IMR-90 (cell line): Measurements from ENCODE around the gene SPSB4. TPM values are rescaled to one million over a fixed set of nuclear protein-coding genes. Genes with fewer than 3 reads are reported as not detected.

Experiments used
- ATAC-seq: fragments of 200-7000 bp; cut with Tn5 transposase; 2 replicates; pipeline ENCODE4 v1.9.1; 2020; ENCODE audit warnings: low read depth, mild to moderate bottlenecking, moderate library complexity
- BruUV-seq: library from RNA; stranded (reverse); fragments of 400-500 nt; replicated peaks from 2 replicates; lab custom pipeline; 2021; lab: Mats Ljungman, UMichigan
- CTCF ChIA-PET: fragments of 300-600 bp; formaldehyde crosslinking; extraction: SDS; loops from one replicate; lab custom pipeline; 2021; ENCODE audit warnings: antibody characterized with exemption; lab: Yijun Ruan, JAX
- POLR2A ChIA-PET: fragments of 300-600 bp; sonication (Branson Sonifier 250); formaldehyde crosslinking; loops from one replicate; lab custom pipeline; 2022; ENCODE audit warnings: antibody characterized with exemption; ENCODE audit not compliant: unreplicated experiment; lab: Charles Lee
- DNase-seq: peaks from one replicate; pipeline ENCODE4 v3.0.0; 2013
- H2AFZ ChIP-seq: replicated peaks from 2 replicates; pipeline ENCODE3; 2013; ENCODE audit warnings: low read length, mild to moderate bottlenecking; ENCODE audit not compliant: poor library complexity
- H2AK5ac ChIP-seq: 2 replicates; pipeline ENCODE4 v1.6.1; 2013; ENCODE audit warnings: low read depth, low read length, inconsistent platforms
- H2AK9ac ChIP-seq: replicated peaks from 2 replicates; pipeline ENCODE3; 2013; ENCODE audit warnings: mild to moderate bottlenecking, low read depth, low read length, moderate library complexity; ENCODE audit not compliant: poor library complexity
- H2BK120ac ChIP-seq: 2 replicates; pipeline ENCODE4 v1.6.1; 2013; ENCODE audit warnings: low read depth, low read length, inconsistent platforms
- H2BK15ac ChIP-seq: 3 replicates; pipeline ENCODE4 v1.6.1; 2013; ENCODE audit warnings: low read depth, low read length, inconsistent platforms
- H2BK20ac ChIP-seq: 2 replicates; pipeline ENCODE4 v1.6.1; 2013; ENCODE audit warnings: low read depth, mild to moderate bottlenecking, inconsistent platforms, low read length, moderate library complexity
- H2BK5ac ChIP-seq: 2 replicates; pipeline ENCODE4 v1.6.1; 2013; ENCODE audit warnings: mild to moderate bottlenecking, low read depth, low read length, inconsistent platforms; ENCODE audit not compliant: poor library complexity, severe bottlenecking
- H3K14ac ChIP-seq: replicated peaks from 2 replicates; pipeline ENCODE4 v1.6.1; 2013; ENCODE audit warnings: low read depth, low read length, inconsistent platforms
- H3K18ac ChIP-seq: 2 replicates; pipeline ENCODE4 v1.6.1; 2013; ENCODE audit warnings: low read depth, low read length, control low read depth
- H3K23ac ChIP-seq: 2 replicates; pipeline ENCODE4 v1.6.1; 2013; ENCODE audit warnings: low read depth, low read length, inconsistent platforms
- H3K27ac ChIP-seq: 2 replicates; pipeline ENCODE4 v1.5.1; 2013; ENCODE audit warnings: mild to moderate bottlenecking, control low read depth, low read length; ENCODE audit not compliant: insufficient read depth
- H3K27me3 ChIP-seq: 2 replicates; pipeline ENCODE4 v1.6.1; 2013; ENCODE audit warnings: low read length; ENCODE audit not compliant: control insufficient read depth, insufficient read depth
- H3K36me3 ChIP-seq: 2 replicates; pipeline ENCODE4 v1.6.1; 2013; ENCODE audit warnings: low read length, mixed read lengths; ENCODE audit not compliant: control insufficient read depth, insufficient read depth
- H3K4ac ChIP-seq: 2 replicates; pipeline ENCODE4 v1.6.1; 2013; ENCODE audit warnings: low read depth, low read length, inconsistent platforms
- H3K4me1 ChIP-seq: 2 replicates; pipeline ENCODE4 v1.6.1; 2013; ENCODE audit warnings: low read length, mixed read lengths; ENCODE audit not compliant: control insufficient read depth, insufficient read depth
- H3K4me2 ChIP-seq: 2 replicates; pipeline ENCODE4 v1.6.1; 2013; ENCODE audit warnings: low read depth, mild to moderate bottlenecking, control low read depth, low read length, moderate library complexity
- H3K4me3 ChIP-seq: 2 replicates; pipeline ENCODE4 v1.5.1; 2013; ENCODE audit warnings: low read depth, mild to moderate bottlenecking, control low read depth, low read length, moderate library complexity; ENCODE audit not compliant: insufficient read depth
- H3K56ac ChIP-seq: 2 replicates; pipeline ENCODE4 v1.6.1; 2013; ENCODE audit warnings: low read length, inconsistent platforms; ENCODE audit not compliant: insufficient read depth; ENCODE audit errors: extremely low read depth
- H3K79me1 ChIP-seq, 2 experiments: 2 replicates each; pipeline ENCODE4 v1.6.1; 2013; ENCODE audit warnings: low read length in 2 of 2, inconsistent platforms in 1 of 2, low read depth in 1 of 2
- H3K9ac ChIP-seq: 2 replicates; pipeline ENCODE4 v1.6.1; 2013; ENCODE audit warnings: low read depth, low read length, control low read depth
- H3K9me1 ChIP-seq: 2 replicates; pipeline ENCODE4 v1.6.1; 2013; ENCODE audit warnings: low read length, inconsistent platforms; ENCODE audit not compliant: insufficient read depth
- H3K9me3 ChIP-seq: 2 replicates; pipeline ENCODE4 v1.6.1; 2013; ENCODE audit warnings: low read length; ENCODE audit not compliant: control insufficient read depth, insufficient read depth
- H4K20me1 ChIP-seq: 2 replicates; pipeline ENCODE4 v1.6.1; 2013; ENCODE audit warnings: low read length, inconsistent platforms; ENCODE audit not compliant: insufficient read depth
- H4K5ac ChIP-seq: 2 replicates; pipeline ENCODE4 v1.6.1; 2013; ENCODE audit warnings: mild to moderate bottlenecking, low read depth, low read length, control low read depth
- H4K8ac ChIP-seq, 2 experiments: 2 replicates each; pipeline ENCODE4 v1.6.1; 2013; ENCODE audit warnings: low read depth in 2 of 2, low read length in 2 of 2, control low read depth in 1 of 2, inconsistent platforms in 1 of 2
- H4K91ac ChIP-seq: 2 replicates; pipeline ENCODE4 v1.6.1; 2013; ENCODE audit warnings: low read depth, low read length, inconsistent platforms; ENCODE audit not compliant: insufficient read depth
- RCOR1 ChIP-seq: IDR thresholded peaks from 2 replicates; pipeline ENCODE4 v1.6.1; 2012; ENCODE audit warnings: mild to moderate bottlenecking, low read length, improper control_type of control experiment; ENCODE audit not compliant: insufficient replicate concordance
- SMC3 ChIP-seq: fragments of 150-350 bp; IDR thresholded peaks from 2 replicates; pipeline ENCODE4 v1.6.1; 2016; ENCODE audit warnings: low read depth, mild to moderate bottlenecking, antibody characterized with exemption, low read length, moderate library complexity
- WGBS, 2 experiments: methylation state at CpG; one replicate each; pipeline versions ENCODE4 v1.1.5 to v1.1.7; 2013; ENCODE audit warnings: missing lambda C conversion rate in 2 of 2; ENCODE audit not compliant: insufficient read length in 1 of 2; ENCODE audit errors: extremely low coverage in 2 of 2; 5-methylcytosine and 5-hydroxymethylcytosine counted together
- dilution Hi-C: fragments of 300-500 bp; cut with HindIII; formaldehyde crosslinking; loops from one replicate; pipeline ENCODE4 v1.14.3; 2018; ENCODE audit warnings: low sequenced_read_pairs; ENCODE audit not compliant: unreplicated experiment
- in situ Hi-C: fragments of 300-500 bp; cut with MboI; formaldehyde crosslinking; loops from 3 replicates; pipeline ENCODE4 v1.14.3; 2019; ENCODE audit warnings: low sequenced_read_pairs, inconsistent platforms, mixed read lengths
- intact Hi-C: fragments of 100-400 bp; cut with micrococcal nuclease; formaldehyde crosslinking; loops from 2 replicates; pipeline ENCODE4 v1.10.0; 2022
- polyA plus RNA-seq, 3 experiments: library from polyadenylated mRNA; depleted of rRNA; stranded (reverse); fragments of >200 nt; gene quantifications; 2 replicates each; pipeline ENCODE4 v1.2.3, GENCODE V29; 2012; ENCODE audit warnings: low replicate concordance in 1 of 3
- total RNA-seq: library from RNA; depleted of rRNA; stranded (reverse); fragments of >200 nt; gene quantifications from 2 replicates; pipeline ENCODE4 v1.2.3, GENCODE V29; 2012
- TF ChIP-seq, protein P1 (sequence below): fragments of 150-350 bp; IDR thresholded peaks from 2 replicates; pipeline ENCODE4 v1.6.1; 2017; ENCODE audit warnings: mild to moderate bottlenecking, antibody characterized with exemption, low read length, low read depth

Gene SPSB4
- total and polyA plus RNA-seq, 2 of the 4 experiments (the other 2 are of a cell fraction), result not detected

GRCh38 chr3:141191097-141191749 is 140.1 kb downstream of the SPSB4 start:
- no peak overlapping the region for H3K56ac ChIP-seq
- H3K18ac ChIP-seq, result no peak overlapping the region
- 85 to 100% methylated on average over 1 of the region's 2 CpGs for WGBS, 2 experiments
- H2AK5ac ChIP-seq, result no peak overlapping the region
- no peaks in the 10 kb centered on the region for H3K79me1 ChIP-seq
- H2AFZ ChIP-seq, result peak overlapping the region; percentile 24
- peaks cover 21% of the 10 kb centered on the region for H3K27me3 ChIP-seq
- H4K20me1 ChIP-seq, result no peaks in the 10 kb centered on the region
- intact Hi-C loops, result no loop called here
- no TSS peak for BruUV-seq
- no peak overlapping the region for H3K4me2 ChIP-seq
- H3K9ac ChIP-seq, result no peak overlapping the region
- H4K91ac ChIP-seq, result no peak overlapping the region
- no peaks in the 10 kb centered on the region for H3K9me1 ChIP-seq
- H2AK9ac ChIP-seq, result no peak overlapping the region
- H3K4me1 ChIP-seq, result no peaks in the 10 kb centered on the region
- H2BK15ac ChIP-seq, result no peak overlapping the region
- H3K4ac ChIP-seq, result no peak overlapping the region
- dilution Hi-C loops, result loop anchor here (25.0 kb wide), 1 partner anchor 204 kb away; no protein-coding TSS in a partner anchor
- H3K27ac ChIP-seq, result no peak overlapping the region
- no peak overlapping the region for H2BK5ac ChIP-seq
- no peak overlapping the region for H2BK20ac ChIP-seq
- in situ Hi-C loops, result loop anchor here (5.0 to 10.0 kb wide), 2 partner anchors 189 to 296 kb away; no protein-coding TSS in a partner anchor
- ATAC-seq (no peak), DNase-seq (peak; percentile 6)
- TF ChIP-seq SMC3 (no peak), RCOR1 (no peak)
- TF ChIP-seq, protein P1, sequence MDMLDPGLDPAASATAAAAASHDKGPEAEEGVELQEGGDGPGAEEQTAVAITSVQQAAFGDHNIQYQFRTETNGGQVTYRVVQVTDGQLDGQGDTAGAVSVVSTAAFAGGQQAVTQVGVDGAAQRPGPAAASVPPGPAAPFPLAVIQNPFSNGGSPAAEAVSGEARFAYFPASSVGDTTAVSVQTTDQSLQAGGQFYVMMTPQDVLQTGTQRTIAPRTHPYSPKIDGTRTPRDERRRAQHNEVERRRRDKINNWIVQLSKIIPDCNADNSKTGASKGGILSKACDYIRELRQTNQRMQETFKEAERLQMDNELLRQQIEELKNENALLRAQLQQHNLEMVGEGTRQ, result no peak
- ChIA-PET POLR2A (no interaction called here), CTCF (interaction anchor here (0.7 to 1.4 kb wide), 7 partner anchors 9 to 191 kb away, joined by 3 to 5 read pairs (median 4); partner anchors contain the start of gene PXYLP1)
- no peak overlapping the region for H2BK120ac ChIP-seq
- H3K9me3 ChIP-seq, result no peaks in the 10 kb centered on the region
- H3K36me3 ChIP-seq, result no peaks in the 10 kb centered on the region
- H3K4me3 ChIP-seq, result no peak overlapping the region
- no peak overlapping the region for H3K23ac ChIP-seq
- no peak overlapping the region for H4K8ac ChIP-seq
- no peak overlapping the region for H3K14ac ChIP-seq
- H4K5ac ChIP-seq, result no peak overlapping the region
